Measurements from ENCODE around the gene SLC16A8. TPM values are rescaled to one million over a fixed set of nuclear protein-coding genes. Genes with fewer than 3 reads are reported as not detected.

Gene SLC16A8
- 0.07 and 0.34 TPM in 2 replicates for total RNA-seq

GRCh38 chr22:38083931-38084631 lies at the start of gene SLC16A8:
Gene SLC16A8 (minus strand): TSS chr22:38084184. CDS start chr22:38082873, 1,311 bp downstream.

GRCh38 chr22:38110008-38110862 lies 26.3 kb upstream of the SLC16A8 start, which contains the start of gene BAIAP2L2:
Gene BAIAP2L2 (minus strand): TSS chr22:38110684. CDS start chr22:38110525, 159 bp downstream.

DNA sequence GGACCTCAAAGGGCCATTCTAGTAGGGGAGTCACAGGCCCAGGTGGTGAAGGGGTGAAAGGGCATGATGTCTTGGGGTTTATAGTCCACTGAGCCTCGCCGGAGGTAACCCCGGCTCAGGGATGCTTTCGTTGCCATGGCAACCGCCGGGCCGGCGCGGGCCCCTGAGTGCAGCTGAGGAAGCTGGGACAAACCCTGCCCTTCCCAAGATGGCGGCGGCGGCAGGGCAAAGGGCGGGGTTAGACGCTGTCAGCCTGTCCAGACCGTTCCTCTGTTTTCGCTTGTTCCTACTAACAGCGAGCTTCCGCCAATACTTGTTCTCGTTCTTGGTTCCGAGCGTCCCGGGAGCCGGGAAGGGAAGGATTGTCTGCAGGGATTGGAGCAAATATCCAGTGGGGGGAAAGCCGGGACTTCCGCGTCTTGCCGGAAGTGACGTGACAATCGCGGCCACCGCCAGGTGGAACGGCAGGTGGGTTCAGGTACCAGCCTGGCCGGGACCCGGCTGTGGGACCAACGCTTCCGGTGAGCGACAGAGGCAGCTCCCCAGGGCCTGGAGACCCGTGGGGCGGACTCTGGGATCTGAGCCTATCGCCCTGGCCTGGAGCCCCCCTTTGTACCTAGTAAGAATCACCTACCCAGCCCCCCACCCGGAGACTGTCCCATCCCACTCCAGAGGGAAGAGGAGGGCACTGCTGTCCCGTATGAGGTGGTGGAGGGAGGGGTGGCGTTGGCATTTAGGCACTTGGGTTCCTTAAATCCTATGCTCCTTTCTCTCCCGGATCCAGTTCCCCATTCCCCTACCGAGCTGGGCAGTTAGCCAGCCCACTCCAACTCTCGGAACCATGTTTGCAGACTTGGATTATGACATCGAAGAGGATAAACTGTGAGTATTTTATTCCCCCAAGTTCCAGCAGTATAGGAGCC lies 26.8 kb downstream of the SLC16A8 start, which contains the start of gene PICK1:
PICK1 (plus strand) TSS at position 436 of the 923 bp plus-strand sequence; CDS start at position 842, 406 bp downstream.

Other genes with a start within 250 kb of the SLC16A8 start
- gene ANKRD54, start 239.8 kb downstream of the SLC16A8 start, total RNA-seq = 14.4 and 21.1 TPM in 2 replicates
- gene EIF3L, start 234.8 kb downstream of the SLC16A8 start, total RNA-seq = 387 and 417 TPM in 2 replicates
- 231 and 366 TPM in 2 replicates for gene MICALL1, start 177.9 kb downstream of the SLC16A8 start, total RNA-seq
- gene C22orf23, start 130.6 kb downstream of the SLC16A8 start, total RNA-seq = under 0.01 TPM in 1 of 2 replicates, not detected in the other
- 27.3 and 68.2 TPM in 2 replicates for gene POLR2F, start 130.5 kb downstream of the SLC16A8 start, total RNA-seq
- not detected in 2 replicates for gene SOX10, start 99.6 kb downstream of the SLC16A8 start, total RNA-seq
- gene PICK1, start 26.8 kb downstream of the SLC16A8 start, total RNA-seq = 20.5 and 38.2 TPM in 2 replicates
- gene BAIAP2L2, start 26.5 kb upstream of the SLC16A8 start, total RNA-seq = 1.0 TPM in 1 of 2 replicates, not detected in the other
- 8.9 and 9.3 TPM in 2 replicates for gene PLA2G6, start 97.6 kb upstream of the SLC16A8 start, total RNA-seq
- gene MAFF, start 117.8 kb upstream of the SLC16A8 start, total RNA-seq = 25.8 and 34.2 TPM in 2 replicates
- 15.0 and 33.0 TPM in 2 replicates for gene TMEM184B, start 188.8 kb upstream of the SLC16A8 start, total RNA-seq
- gene CSNK1E, start 233.2 kb upstream of the SLC16A8 start, total RNA-seq = 176 and 197 TPM in 2 replicates